Gastrocnemius medialis (tissue), 4 donors: ENCODE results near the gene GAPVD1.

Source experiments
- POLR2A ChIP-seq, 2 donors: fragments of 450-650 bp; IDR thresholded peaks; one replicate each; pipeline ENCODE4 v1.6.1; 2017; ENCODE audit warnings: antibody characterized with exemption in 2 of 2, mild to moderate bottlenecking in 2 of 2, moderate library complexity in 2 of 2
- TF ChIP-seq, protein P1 (sequence below), 5 experiments: fragments of 450-650 bp in 3 of 5; fragments of 200-600 bp in 2 of 5; sonication (generic) in 2 of 5; IDR thresholded peaks in 4 of 5; conservative IDR thresholded peaks in 1 of 5; 1 replicate in 4 of 5; 2 replicates in 1 of 5; pipeline ENCODE4 v1.5.1; 2016 to 2019; ENCODE audit warnings: antibody characterized with exemption in 5 of 5, mild to moderate bottlenecking in 3 of 5, moderate library complexity in 3 of 5

DNA sequence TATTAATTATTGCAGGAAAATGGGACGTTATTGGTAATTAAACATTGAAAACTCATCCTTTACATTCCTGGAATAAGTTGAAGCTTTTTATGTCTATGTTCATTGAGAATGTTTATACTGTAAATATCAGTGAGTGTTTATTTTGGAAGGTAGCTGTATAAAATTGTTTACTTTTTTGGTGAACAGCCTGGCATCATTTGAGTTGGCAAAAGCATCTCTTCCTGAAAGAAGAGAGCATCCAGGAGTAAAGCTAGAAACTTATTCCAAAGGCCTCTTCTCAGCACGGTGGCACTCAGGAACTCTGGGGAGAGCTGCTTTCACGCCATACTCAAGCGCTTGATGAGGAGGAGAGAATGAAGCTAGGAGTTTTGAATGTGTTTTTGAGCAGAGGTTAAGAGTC lies 79.9 kb downstream of the GAPVD1 start:
- TF ChIP-seq, protein P1, sequence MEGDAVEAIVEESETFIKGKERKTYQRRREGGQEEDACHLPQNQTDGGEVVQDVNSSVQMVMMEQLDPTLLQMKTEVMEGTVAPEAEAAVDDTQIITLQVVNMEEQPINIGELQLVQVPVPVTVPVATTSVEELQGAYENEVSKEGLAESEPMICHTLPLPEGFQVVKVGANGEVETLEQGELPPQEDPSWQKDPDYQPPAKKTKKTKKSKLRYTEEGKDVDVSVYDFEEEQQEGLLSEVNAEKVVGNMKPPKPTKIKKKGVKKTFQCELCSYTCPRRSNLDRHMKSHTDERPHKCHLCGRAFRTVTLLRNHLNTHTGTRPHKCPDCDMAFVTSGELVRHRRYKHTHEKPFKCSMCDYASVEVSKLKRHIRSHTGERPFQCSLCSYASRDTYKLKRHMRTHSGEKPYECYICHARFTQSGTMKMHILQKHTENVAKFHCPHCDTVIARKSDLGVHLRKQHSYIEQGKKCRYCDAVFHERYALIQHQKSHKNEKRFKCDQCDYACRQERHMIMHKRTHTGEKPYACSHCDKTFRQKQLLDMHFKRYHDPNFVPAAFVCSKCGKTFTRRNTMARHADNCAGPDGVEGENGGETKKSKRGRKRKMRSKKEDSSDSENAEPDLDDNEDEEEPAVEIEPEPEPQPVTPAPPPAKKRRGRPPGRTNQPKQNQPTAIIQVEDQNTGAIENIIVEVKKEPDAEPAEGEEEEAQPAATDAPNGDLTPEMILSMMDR (IDR thresholded peaks at IDR 0.05 in 4 of 5, conservative IDR thresholded peaks at IDR 0.05 in 1 of 5): no peak
- no peak for TF ChIP-seq POLR2A (IDR thresholded peaks at IDR 0.05)
